ENCODE results near the gene LGMN.
A peak's percentile ranks its signal among the peaks of the same experiment; 100 is the strongest.
"Not testable (repeated sequence)": the region's sequence is repeated elsewhere in the genome, so short reads cannot be mapped to it uniquely, and the experiment has no call there.

The LGMN gene

DNA sequence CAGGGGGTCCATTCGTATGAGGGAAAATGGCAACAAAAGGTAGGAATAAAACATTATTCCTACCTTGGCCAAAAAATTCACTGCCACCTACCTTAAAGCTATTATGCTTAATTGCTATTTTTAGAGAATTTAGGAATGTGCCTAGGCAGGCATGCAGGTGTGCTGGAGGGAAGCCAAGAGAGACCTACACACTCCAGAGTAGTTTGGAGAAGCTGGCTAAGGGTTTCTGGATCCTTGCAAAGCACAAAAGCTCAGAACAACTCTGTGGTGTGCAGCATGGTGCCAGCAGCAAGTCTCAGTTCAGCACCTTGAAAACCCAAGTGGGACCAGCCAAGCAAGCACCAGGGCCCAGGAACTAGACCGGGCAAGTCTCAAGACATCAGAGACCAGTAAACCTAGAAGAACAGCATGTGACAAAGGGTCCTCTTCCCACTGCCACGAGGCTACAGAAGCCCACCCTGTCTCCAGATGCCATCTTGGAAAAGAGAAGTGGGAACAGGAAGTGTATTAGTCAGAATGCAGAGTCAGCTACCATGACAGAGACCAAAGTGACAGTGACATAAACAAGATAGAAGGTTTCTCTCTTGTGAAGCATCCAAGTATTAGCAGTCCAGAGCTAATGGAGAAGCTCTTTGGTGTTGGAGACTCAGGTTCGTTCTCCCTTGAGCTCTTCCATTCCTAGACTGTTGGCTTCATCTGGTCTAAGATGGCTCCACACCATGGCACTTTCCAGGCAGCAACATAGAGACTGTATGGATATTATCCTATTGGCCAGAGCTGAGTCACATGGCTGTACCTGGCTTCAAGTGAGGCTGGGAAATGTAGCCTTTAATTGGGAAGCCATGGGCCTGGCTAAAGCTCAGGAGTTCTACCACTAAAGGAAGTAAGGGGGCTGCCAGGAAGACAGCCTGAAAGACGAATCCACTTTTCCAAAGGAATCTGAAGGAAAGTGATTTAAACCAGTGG is 15.5 kb upstream of the LGMN start:
- not testable (repeated sequence) for H3K27me3 ChIP-seq (ENCODE audit: insufficient read depth, poor library complexity, severe bottlenecking); DNase-seq (ENCODE audit: low read depth in 1 of 2, low spot score in 1 of 2); H3K27ac ChIP-seq (replicated peaks); H3K4me3 ChIP-seq (replicated peaks; ENCODE audit: insufficient read depth, low read length)
- TF ChIP-seq SPI1 (IDR thresholded peaks at IDR 0.05; ENCODE audit: borderline replicate concordance, low read depth) = peak; percentile 41; the same call in 1 of the 2 replicates

- TF ChIP-seq POLR2AphosphoS5 (IDR thresholded peaks at IDR 0.05; ENCODE audit: low read depth) = no peak
- TF ChIP-seq, protein P1, sequence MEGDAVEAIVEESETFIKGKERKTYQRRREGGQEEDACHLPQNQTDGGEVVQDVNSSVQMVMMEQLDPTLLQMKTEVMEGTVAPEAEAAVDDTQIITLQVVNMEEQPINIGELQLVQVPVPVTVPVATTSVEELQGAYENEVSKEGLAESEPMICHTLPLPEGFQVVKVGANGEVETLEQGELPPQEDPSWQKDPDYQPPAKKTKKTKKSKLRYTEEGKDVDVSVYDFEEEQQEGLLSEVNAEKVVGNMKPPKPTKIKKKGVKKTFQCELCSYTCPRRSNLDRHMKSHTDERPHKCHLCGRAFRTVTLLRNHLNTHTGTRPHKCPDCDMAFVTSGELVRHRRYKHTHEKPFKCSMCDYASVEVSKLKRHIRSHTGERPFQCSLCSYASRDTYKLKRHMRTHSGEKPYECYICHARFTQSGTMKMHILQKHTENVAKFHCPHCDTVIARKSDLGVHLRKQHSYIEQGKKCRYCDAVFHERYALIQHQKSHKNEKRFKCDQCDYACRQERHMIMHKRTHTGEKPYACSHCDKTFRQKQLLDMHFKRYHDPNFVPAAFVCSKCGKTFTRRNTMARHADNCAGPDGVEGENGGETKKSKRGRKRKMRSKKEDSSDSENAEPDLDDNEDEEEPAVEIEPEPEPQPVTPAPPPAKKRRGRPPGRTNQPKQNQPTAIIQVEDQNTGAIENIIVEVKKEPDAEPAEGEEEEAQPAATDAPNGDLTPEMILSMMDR (IDR thresholded peaks at IDR 0.05; ENCODE audit: insufficient read depth, low read length) = no peak
- TF ChIP-seq GABPA (IDR thresholded peaks at IDR 0.05; ENCODE audit: low read depth) = no peak
- TF ChIP-seq, protein P2, sequence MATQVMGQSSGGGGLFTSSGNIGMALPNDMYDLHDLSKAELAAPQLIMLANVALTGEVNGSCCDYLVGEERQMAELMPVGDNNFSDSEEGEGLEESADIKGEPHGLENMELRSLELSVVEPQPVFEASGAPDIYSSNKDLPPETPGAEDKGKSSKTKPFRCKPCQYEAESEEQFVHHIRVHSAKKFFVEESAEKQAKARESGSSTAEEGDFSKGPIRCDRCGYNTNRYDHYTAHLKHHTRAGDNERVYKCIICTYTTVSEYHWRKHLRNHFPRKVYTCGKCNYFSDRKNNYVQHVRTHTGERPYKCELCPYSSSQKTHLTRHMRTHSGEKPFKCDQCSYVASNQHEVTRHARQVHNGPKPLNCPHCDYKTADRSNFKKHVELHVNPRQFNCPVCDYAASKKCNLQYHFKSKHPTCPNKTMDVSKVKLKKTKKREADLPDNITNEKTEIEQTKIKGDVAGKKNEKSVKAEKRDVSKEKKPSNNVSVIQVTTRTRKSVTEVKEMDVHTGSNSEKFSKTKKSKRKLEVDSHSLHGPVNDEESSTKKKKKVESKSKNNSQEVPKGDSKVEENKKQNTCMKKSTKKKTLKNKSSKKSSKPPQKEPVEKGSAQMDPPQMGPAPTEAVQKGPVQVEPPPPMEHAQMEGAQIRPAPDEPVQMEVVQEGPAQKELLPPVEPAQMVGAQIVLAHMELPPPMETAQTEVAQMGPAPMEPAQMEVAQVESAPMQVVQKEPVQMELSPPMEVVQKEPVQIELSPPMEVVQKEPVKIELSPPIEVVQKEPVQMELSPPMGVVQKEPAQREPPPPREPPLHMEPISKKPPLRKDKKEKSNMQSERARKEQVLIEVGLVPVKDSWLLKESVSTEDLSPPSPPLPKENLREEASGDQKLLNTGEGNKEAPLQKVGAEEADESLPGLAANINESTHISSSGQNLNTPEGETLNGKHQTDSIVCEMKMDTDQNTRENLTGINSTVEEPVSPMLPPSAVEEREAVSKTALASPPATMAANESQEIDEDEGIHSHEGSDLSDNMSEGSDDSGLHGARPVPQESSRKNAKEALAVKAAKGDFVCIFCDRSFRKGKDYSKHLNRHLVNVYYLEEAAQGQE (IDR thresholded peaks at IDR 0.05; ENCODE audit: insufficient replicate concordance, low read depth) = no peak
- no peak for TF ChIP-seq SPI1 (IDR thresholded peaks at IDR 0.05; ENCODE audit: borderline replicate concordance, low read depth)
Observed at GRCh38 chr14:92760524-92760805, 12.0 kb upstream of the LGMN start.

GRCh38 chr14:92759679-92760523 is 11.5 kb upstream of the LGMN start:
- Histone ChIP-seq H3K4me3 (replicated peaks; ENCODE audit: insufficient read depth, low read length) (no peak overlapping the region), H3K27me3 (ENCODE audit: insufficient read depth, poor library complexity, severe bottlenecking) (no peaks in the 10 kb centered on the region), H3K27ac (replicated peaks) (no peak overlapping the region)
- DNase-seq (ENCODE audit: low read depth in 1 of 2, low spot score in 1 of 2) = no peak
- TF ChIP-seq, protein P2 (IDR thresholded peaks at IDR 0.05; ENCODE audit: insufficient replicate concordance, low read depth) = no peak
- TF ChIP-seq, protein P1 (IDR thresholded peaks at IDR 0.05; ENCODE audit: insufficient read depth, low read length) = no peak
- TF ChIP-seq POLR2AphosphoS5 (IDR thresholded peaks at IDR 0.05; ENCODE audit: low read depth) (no peak), GABPA (IDR thresholded peaks at IDR 0.05; ENCODE audit: low read depth) (no peak), SPI1 (IDR thresholded peaks at IDR 0.05; ENCODE audit: borderline replicate concordance, low read depth) (no peak)

More at GRCh38 chr14:92760524-92760805, 12.0 kb upstream of the LGMN start:
- no peak overlapping the region for H3K4me3 ChIP-seq (replicated peaks; ENCODE audit: insufficient read depth, low read length)
- no peaks in the 10 kb centered on the region for H3K27me3 ChIP-seq (ENCODE audit: insufficient read depth, poor library complexity, severe bottlenecking)
- H3K27ac ChIP-seq (replicated peaks) = no peak overlapping the region
- no peak for DNase-seq (ENCODE audit: low read depth in 1 of 2, low spot score in 1 of 2)

- H3K27me3 ChIP-seq (ENCODE audit: insufficient read depth, poor library complexity, severe bottlenecking) = no peaks in the 10 kb centered on the region
- TF ChIP-seq, protein P1 (IDR thresholded peaks at IDR 0.05; ENCODE audit: insufficient read depth, low read length) = no peak
- TF ChIP-seq GABPA (IDR thresholded peaks at IDR 0.05; ENCODE audit: low read depth) (no peak), SPI1 (IDR thresholded peaks at IDR 0.05; ENCODE audit: borderline replicate concordance, low read depth) (no peak), POLR2AphosphoS5 (IDR thresholded peaks at IDR 0.05; ENCODE audit: low read depth) (no peak)
- TF ChIP-seq, protein P2 (IDR thresholded peaks at IDR 0.05; ENCODE audit: insufficient replicate concordance, low read depth) = no peak
- no peak for DNase-seq (ENCODE audit: low read depth in 1 of 2, low spot score in 1 of 2)
- no peak overlapping the region for H3K27ac ChIP-seq (replicated peaks)
- H3K4me3 ChIP-seq (replicated peaks; ENCODE audit: insufficient read depth, low read length) = no peak overlapping the region
Observed at GRCh38 chr14:92759300-92759678, 10.9 kb upstream of the LGMN start.
